NT2/D1 (cell line): ENCODE results near the gene WDR77.

Experiments
- SUZ12 ChIP-seq: IDR thresholded peaks from 2 replicates; pipeline ENCODE4 v1.6.1; 2011; ENCODE audit not compliant: insufficient read length, insufficient read depth; ENCODE audit errors: extremely low read depth
- YY1 ChIP-seq: IDR thresholded peaks from 2 replicates; pipeline ENCODE4 v1.6.1; 2011; ENCODE audit not compliant: insufficient read length, insufficient read depth
- ZNF274 ChIP-seq: IDR thresholded peaks from 2 replicates; pipeline ENCODE4 v1.6.1; 2011; ENCODE audit warnings: mild to moderate bottlenecking, low read depth, low read length

- no peak for TF ChIP-seq ZNF274
- no peak for TF ChIP-seq YY1
- no peak for TF ChIP-seq SUZ12
Observed at GRCh38 chr1:111417755-111418154, 31.3 kb downstream of the WDR77 start.
